ENCODE data around the gene SLC36A4. TPM values are rescaled to one million over a fixed set of nuclear protein-coding genes. Genes with fewer than 3 reads are reported as not detected.
"Not testable (repeated sequence)": the region's sequence is repeated elsewhere in the genome, so short reads cannot be mapped to it uniquely, and the experiment has no call there.

The SLC36A4 gene
- total RNA-seq, 1 experiment from 2014 or later, result 6.3 TPM

GRCh38 chr11:93122535-93123235 lies 75.1 kb downstream of the SLC36A4 start:
- DNase-seq (ENCODE audit: low read depth), result no peak

- DNase-seq (ENCODE audit: low read depth), result no peak
Observed at GRCh38 chr11:93118276-93118675, 79.5 kb downstream of the SLC36A4 start.

- no peak for DNase-seq (ENCODE audit: low read depth)
Observed at GRCh38 chr11:93117565-93117964, 80.2 kb downstream of the SLC36A4 start.

GRCh38 chr11:93116641-93117441 lies 81.0 kb downstream of the SLC36A4 start:
- no peak for DNase-seq (ENCODE audit: low read depth)

- no peak for DNase-seq (ENCODE audit: low read depth)
Observed at GRCh38 chr11:93114304-93114703, 83.5 kb downstream of the SLC36A4 start.

- DNase-seq (ENCODE audit: low read depth), result no peak
Observed at GRCh38 chr11:93113824-93114223, 84.0 kb downstream of the SLC36A4 start.

- not testable (repeated sequence) for DNase-seq (ENCODE audit: low read depth)
Observed at GRCh38 chr11:93111147-93111546, 86.6 kb downstream of the SLC36A4 start.

GRCh38 chr11:93100211-93100610 lies 97.6 kb downstream of the SLC36A4 start:
- DNase-seq (ENCODE audit: low read depth), result no peak

GRCh38 chr11:93099806-93100205 lies 98.0 kb downstream of the SLC36A4 start:
- DNase-seq (ENCODE audit: low read depth), result no peak

Other genes starting within 250 kb of the SLC36A4 start
- gene MTNR1B, start 228.3 kb downstream of the SLC36A4 start, total RNA-seq (2014; rRNA removed; shearing (Covaris generic)), result not detected in 2 replicates
- not detected in 2 replicates for gene DEUP1, start 132.8 kb upstream of the SLC36A4 start, total RNA-seq (2014; rRNA removed; shearing (Covaris generic))